Left lung (tissue), 10 donors: ENCODE measurements around the gene ASNSD1. TPM values are rescaled to one million over a fixed set of nuclear protein-coding genes. Genes with fewer than 3 reads are reported as not detected.

Source experiments
- ATAC-seq: fragments of 200-7000 bp; cut with Tn5 transposase; one replicate; pipeline ENCODE4 v1.9.1; 2020; ENCODE audit warnings: moderate library complexity
- DNase-seq, 4 donors: peaks; one replicate each; pipeline ENCODE4 v3.0.0-alpha.2; 2013 to 2020
- H3K27ac ChIP-seq, 2 donors: fragments of 200-600 bp; sonication (generic) in 1 of 2; one replicate each; pipeline versions ENCODE4 v1.5.0 to v1.8.0; 2020 to 2021
- H3K27me3 ChIP-seq, 2 donors: fragments of 200-600 bp; sonication (generic) in 1 of 2; one replicate each; pipeline versions ENCODE4 v1.5.0 to v1.8.0; 2020 to 2021
- H3K36me3 ChIP-seq, 2 donors: fragments of 200-600 bp; sonication (generic) in 1 of 2; one replicate each; pipeline versions ENCODE4 v1.5.0 to v1.8.0; 2020 to 2021
- H3K4me1 ChIP-seq, 2 donors: fragments of 200-600 bp; one replicate each; pipeline ENCODE4 v1.8.0; 2021
- H3K4me3 ChIP-seq, 2 donors: fragments of 200-600 bp; sonication (generic) in 1 of 2; one replicate each; pipeline versions ENCODE4 v1.5.0 to v1.8.0; 2020 to 2021; ENCODE audit warnings: mild to moderate bottlenecking in 1 of 2
- H3K9me3 ChIP-seq, 2 donors: fragments of 200-600 bp; sonication (generic) in 1 of 2; one replicate each; pipeline versions ENCODE4 v1.5.0 to v1.8.0; 2020 to 2021
- intact Hi-C, 2 donors: fragments of 100-400 bp; cut with DNase I; formaldehyde crosslinking; loops; one replicate each; pipeline versions ENCODE4 v1.11.2 to v1.14.2; 2022
- polyA plus RNA-seq, 6 donors: library from polyadenylated mRNA; unstranded; fragments of 120-200 nt; gene quantifications; one replicate each; pipeline ENCODE4 v1.2.1, GENCODE V29; 2013; ENCODE audit not compliant: insufficient read length in 6 of 6
- total RNA-seq, 2 donors: library from RNA; stranded (reverse); fragmentation: NEBNext Ultra II Directional; extraction: Animal tissue kit (Norgen Biotek cat#: 25700); gene quantifications; one replicate each; pipeline ENCODE4 v1.2.1, GENCODE V29; 2021
- TF ChIP-seq, protein P1 (sequence below), 2 donors: fragments of 200-600 bp; sonication (generic) in 1 of 2; IDR thresholded peaks; one replicate each; pipeline versions ENCODE4 v1.5.0 to v1.8.0; 2021; ENCODE audit warnings: antibody characterized with exemption in 2 of 2
- donor health status: DM: no; HTN: yes; CAD: no.
- donor health status: DM: no; HTN: no; CAD: no.

ASNSD1 gene
- total and polyA plus RNA-seq, 8 donors: 34.1 to 68.4 (median 56.5) TPM

DNA sequence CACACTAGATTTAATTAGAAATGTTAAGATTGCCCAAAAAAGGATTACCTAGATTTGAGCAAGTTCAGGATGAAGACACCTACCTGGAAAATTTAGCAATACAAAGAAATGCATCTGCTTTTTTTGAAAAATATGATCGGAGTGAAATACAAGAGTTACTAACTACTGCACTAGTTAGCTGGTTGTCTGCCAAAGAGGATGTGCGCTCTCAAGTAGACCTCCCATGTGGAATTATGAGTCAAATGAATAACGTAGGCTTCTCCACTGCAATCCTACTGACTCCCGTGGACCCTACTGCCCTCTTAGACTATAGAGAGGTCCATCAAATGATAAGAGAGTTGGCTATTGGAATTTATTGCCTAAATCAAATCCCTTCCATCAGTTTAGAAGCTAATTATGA lies 15.2 kb downstream of the ASNSD1 start:
- no peaks in the 10 kb centered on the region for H3K27me3 ChIP-seq
- H3K27ac ChIP-seq: no peak overlapping the region
- ATAC-seq: no peak
- no peak overlapping the region for H3K4me3 ChIP-seq
- H3K36me3 ChIP-seq: peaks cover 0 to 4% of the 10 kb centered on the region in 2 donors
- H3K9me3 ChIP-seq: peaks cover 0 to 5% of the 10 kb centered on the region in 2 donors
- peaks cover 0 to 21% of the 10 kb centered on the region in 2 donors for H3K4me1 ChIP-seq
- TF ChIP-seq, protein P1, sequence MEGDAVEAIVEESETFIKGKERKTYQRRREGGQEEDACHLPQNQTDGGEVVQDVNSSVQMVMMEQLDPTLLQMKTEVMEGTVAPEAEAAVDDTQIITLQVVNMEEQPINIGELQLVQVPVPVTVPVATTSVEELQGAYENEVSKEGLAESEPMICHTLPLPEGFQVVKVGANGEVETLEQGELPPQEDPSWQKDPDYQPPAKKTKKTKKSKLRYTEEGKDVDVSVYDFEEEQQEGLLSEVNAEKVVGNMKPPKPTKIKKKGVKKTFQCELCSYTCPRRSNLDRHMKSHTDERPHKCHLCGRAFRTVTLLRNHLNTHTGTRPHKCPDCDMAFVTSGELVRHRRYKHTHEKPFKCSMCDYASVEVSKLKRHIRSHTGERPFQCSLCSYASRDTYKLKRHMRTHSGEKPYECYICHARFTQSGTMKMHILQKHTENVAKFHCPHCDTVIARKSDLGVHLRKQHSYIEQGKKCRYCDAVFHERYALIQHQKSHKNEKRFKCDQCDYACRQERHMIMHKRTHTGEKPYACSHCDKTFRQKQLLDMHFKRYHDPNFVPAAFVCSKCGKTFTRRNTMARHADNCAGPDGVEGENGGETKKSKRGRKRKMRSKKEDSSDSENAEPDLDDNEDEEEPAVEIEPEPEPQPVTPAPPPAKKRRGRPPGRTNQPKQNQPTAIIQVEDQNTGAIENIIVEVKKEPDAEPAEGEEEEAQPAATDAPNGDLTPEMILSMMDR (IDR thresholded peaks at IDR 0.05): no peak
- DNase-seq: no peak
- intact Hi-C loops: no loop called here

DNA sequence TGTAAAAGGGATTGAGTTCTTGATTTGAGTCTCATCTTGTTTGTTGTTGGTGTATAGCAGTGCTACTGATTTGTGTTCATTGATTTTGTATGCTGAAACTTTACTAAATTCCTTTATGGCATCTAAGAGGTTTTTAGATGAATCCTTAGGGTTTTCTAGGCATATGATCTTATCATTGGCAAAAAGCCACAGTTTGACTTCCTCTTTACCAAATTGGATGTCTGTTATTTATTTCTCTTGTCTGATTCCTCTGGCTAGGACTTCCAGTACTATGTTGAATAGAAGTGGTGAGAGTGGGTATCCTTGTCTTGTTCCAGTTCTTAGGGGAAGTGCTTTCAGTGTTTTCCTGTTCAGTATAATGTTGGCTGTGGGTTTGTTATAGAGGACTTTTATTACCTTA lies 18.0 kb downstream of the ASNSD1 start:
- no peaks in the 10 kb centered on the region for H3K27me3 ChIP-seq
- DNase-seq (no peak), ATAC-seq (no peak)
- H3K9me3 ChIP-seq: peaks cover 0 to 5% of the 10 kb centered on the region in 2 donors
- TF ChIP-seq, protein P1 (IDR thresholded peaks at IDR 0.05): no peak
- H3K4me3 ChIP-seq: no peak overlapping the region
- peaks cover 0 to 14% of the 10 kb centered on the region in 2 donors for H3K4me1 ChIP-seq
- H3K36me3 ChIP-seq: no peaks in the 10 kb centered on the region
- no peak overlapping the region for H3K27ac ChIP-seq
- intact Hi-C loops: no loop called here

DNA sequence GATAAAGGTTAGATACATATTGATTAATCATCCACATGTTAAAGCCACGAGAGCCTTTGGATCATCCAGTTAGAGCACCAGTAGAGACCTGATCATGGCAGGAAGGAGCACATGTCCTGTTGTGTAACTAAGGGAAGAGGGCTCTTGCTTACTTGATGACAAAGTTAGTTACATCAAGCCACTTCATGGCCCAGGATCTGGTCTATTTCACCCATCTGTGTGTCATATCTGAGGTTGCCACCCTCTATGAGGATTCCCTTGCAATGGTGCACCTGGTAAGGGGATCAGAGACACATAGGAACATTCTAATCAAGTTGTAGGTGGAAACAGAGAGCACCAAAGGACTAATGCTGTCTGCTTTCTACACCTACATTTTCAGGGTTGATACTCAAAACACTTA lies 19.9 kb downstream of the ASNSD1 start:
- TF ChIP-seq, protein P1 (IDR thresholded peaks at IDR 0.05): no peak
- Histone ChIP-seq H3K27me3 (no peaks in the 10 kb centered on the region), H3K4me1 (peaks cover 0 to 6% of the 10 kb centered on the region in 2 donors), H3K9me3 (peaks cover 0 to 5% of the 10 kb centered on the region in 2 donors), H3K27ac (no peak overlapping the region), H3K4me3 (no peak overlapping the region), H3K36me3 (no peaks in the 10 kb centered on the region)
- DNase-seq: no peak
- ATAC-seq: no peak
- intact Hi-C loops: no loop called here

DNA sequence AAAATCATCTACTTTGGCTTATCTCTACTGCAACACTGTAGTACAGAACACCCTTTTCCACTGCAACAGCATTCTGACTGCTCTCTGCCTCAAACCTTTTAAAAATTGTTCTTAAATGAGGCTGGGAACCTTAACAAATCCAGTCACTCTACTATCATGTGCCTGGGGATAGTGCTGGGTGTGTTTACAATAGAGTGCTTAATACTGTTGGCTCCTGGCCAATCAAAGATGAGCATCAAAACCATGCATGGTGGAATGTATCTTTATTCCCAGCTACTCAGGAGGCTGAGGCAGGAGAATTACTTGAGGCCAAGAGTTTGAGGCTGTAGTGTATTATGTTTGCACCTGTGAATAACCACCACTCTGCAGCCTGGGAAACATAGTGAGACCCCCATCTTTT lies 20.6 kb downstream of the ASNSD1 start:
- Histone ChIP-seq H3K27ac (no peak overlapping the region), H3K36me3 (no peaks in the 10 kb centered on the region), H3K4me1 (peaks cover 0 to 6% of the 10 kb centered on the region in 2 donors), H3K27me3 (no peaks in the 10 kb centered on the region), H3K9me3 (peaks cover 0 to 5% of the 10 kb centered on the region in 2 donors), H3K4me3 (no peak overlapping the region)
- TF ChIP-seq, protein P1 (IDR thresholded peaks at IDR 0.05): no peak
- intact Hi-C loops: no loop called here
- no peak for DNase-seq
- ATAC-seq: no peak

DNA sequence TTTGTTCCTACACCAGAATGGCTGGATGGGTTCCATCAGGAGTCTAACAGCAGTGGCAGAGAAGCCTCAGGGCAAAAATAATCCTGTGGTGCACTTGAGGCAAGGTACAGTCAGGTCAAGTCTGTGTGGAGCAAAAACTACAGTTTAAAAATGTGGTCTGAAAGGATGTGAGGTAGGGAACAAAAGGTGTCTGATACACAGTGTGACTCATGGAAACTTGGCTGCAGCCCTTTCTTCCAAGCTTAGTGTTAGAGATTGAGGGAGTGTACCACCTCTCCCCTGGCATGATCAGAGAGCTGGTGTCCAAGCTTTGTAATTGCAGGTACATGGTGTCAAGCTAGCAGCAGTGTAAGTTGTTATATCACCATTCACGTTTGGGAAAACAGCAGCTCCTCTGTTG lies 22.1 kb downstream of the ASNSD1 start:
- Histone ChIP-seq H3K27me3 (no peaks in the 10 kb centered on the region), H3K36me3 (no peaks in the 10 kb centered on the region), H3K9me3 (peaks cover 0 to 5% of the 10 kb centered on the region in 2 donors), H3K27ac (no peak overlapping the region), H3K4me3 (no peak overlapping the region), H3K4me1 (peaks cover 0 to 6% of the 10 kb centered on the region in 2 donors)
- no peak for DNase-seq
- TF ChIP-seq, protein P1 (IDR thresholded peaks at IDR 0.05): no peak
- intact Hi-C loops: no loop called here
- ATAC-seq: no peak
